ENCODE measurements around the gene NCAPD2.

Gene NCAPD2

DNA sequence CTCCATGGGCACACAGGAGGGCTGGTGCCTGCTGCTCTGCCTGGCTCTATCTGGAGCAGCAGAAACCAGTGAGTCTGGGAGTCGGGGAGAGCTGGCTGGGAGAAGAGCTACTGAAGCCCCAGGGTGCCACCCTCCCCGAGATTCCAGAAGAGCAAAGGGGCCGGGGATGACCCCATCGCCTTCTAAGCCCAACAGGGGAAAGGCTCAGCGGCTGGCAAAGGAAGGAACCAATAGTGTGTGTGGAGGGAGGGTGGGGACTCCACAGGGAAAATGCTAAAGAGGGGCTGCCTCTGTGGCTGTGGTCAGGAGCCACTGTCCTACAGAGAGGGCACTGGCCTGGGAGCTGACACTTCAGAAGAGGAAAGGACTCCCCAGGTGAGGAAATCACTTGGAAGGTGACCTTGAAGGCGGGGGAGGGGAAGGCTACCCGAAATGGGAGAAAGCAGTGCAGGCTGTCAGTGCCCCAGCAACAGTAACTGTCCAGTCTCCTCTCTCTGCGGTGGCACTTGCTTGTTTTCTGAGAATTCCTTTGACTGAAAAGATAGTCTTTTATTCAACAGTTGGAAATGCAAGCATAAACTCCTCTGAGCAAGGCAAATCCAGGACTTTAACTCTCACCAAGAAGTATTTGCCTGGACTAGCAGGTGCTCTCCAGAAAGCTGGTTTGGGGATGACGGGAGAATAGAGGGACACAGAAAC, 41.5 kb upstream of the NCAPD2 start:
- peak overlapping the region; percentile 98 for H3K27ac ChIP-seq
- no peak for TF ChIP-seq ZFX (IDR thresholded peaks at IDR 0.05; ENCODE audit: borderline replicate concordance)
- TF ChIP-seq, protein P1, sequence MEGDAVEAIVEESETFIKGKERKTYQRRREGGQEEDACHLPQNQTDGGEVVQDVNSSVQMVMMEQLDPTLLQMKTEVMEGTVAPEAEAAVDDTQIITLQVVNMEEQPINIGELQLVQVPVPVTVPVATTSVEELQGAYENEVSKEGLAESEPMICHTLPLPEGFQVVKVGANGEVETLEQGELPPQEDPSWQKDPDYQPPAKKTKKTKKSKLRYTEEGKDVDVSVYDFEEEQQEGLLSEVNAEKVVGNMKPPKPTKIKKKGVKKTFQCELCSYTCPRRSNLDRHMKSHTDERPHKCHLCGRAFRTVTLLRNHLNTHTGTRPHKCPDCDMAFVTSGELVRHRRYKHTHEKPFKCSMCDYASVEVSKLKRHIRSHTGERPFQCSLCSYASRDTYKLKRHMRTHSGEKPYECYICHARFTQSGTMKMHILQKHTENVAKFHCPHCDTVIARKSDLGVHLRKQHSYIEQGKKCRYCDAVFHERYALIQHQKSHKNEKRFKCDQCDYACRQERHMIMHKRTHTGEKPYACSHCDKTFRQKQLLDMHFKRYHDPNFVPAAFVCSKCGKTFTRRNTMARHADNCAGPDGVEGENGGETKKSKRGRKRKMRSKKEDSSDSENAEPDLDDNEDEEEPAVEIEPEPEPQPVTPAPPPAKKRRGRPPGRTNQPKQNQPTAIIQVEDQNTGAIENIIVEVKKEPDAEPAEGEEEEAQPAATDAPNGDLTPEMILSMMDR (IDR thresholded peaks at IDR 0.05): no peak

- H3K27ac ChIP-seq: peak overlapping the region; percentile 98
- TF ChIP-seq, protein P1 (IDR thresholded peaks at IDR 0.05): no peak
- TF ChIP-seq ZFX (IDR thresholded peaks at IDR 0.05; ENCODE audit: borderline replicate concordance): no peak
Observed at GRCh38 chr12:6452944-6453630, 40.8 kb upstream of the NCAPD2 start.

DNA sequence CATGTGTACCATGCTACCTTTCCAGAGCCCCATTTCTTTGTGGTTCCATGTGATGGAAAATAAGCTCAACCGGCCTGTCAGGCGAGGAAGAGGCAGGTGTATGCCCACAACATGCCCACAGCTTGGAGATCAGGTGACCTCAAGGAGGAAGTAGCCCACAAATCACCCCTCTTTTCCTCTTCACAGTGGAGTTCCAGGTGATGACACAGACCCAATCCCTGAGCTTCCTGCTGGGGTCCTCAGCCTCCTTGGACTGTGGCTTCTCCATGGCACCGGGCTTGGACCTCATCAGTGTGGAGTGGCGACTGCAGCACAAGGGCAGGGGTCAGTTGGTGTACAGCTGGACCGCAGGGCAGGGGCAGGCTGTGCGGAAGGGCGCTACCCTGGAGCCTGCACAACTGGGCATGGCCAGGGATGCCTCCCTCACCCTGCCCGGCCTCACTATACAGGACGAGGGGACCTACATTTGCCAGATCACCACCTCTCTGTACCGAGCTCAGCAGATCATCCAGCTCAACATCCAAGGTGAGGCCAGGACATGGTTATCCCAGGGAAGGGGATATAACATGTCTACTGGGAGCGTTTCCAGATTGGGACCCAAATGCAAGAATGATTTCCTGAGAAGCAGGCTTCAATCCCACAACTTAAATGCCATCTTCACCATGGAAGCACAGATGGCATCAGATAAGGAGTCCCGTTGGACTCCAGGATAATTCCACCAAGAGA, 36.5 kb upstream of the NCAPD2 start:
- H3K27ac ChIP-seq: no peak overlapping the region
- no peak for TF ChIP-seq ZFX (IDR thresholded peaks at IDR 0.05; ENCODE audit: borderline replicate concordance)
- TF ChIP-seq, protein P1 (IDR thresholded peaks at IDR 0.05): no peak

DNA sequence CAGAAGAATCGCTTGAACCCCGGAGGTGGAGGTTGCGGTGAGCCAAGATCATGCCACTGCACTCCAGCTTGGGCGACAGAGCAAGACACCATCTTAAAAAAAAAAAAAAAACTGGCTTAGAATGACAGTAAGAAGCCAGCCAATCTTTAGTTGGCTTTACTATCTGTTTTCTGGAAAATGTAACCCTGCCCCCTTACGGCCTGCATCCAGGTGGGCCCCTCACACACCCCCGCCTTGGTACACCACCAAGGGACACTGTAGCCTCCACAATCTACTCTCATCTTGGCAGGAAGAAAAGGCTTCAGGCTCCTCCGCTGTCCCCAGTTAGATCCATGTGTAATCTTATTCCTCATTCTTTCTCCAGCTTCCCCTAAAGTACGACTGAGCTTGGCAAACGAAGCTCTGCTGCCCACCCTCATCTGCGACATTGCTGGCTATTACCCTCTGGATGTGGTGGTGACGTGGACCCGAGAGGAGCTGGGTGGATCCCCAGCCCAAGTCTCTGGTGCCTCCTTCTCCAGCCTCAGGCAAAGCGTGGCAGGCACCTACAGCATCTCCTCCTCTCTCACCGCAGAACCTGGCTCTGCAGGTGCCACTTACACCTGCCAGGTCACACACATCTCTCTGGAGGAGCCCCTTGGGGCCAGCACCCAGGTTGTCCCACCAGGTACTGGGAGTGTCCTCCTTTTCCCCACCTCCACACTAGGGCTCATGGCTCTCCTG, 35.5 kb upstream of the NCAPD2 start:
- no peak overlapping the region for H3K27ac ChIP-seq
- TF ChIP-seq, protein P1 (IDR thresholded peaks at IDR 0.05): no peak
- no peak for TF ChIP-seq ZFX (IDR thresholded peaks at IDR 0.05; ENCODE audit: borderline replicate concordance)

DNA sequence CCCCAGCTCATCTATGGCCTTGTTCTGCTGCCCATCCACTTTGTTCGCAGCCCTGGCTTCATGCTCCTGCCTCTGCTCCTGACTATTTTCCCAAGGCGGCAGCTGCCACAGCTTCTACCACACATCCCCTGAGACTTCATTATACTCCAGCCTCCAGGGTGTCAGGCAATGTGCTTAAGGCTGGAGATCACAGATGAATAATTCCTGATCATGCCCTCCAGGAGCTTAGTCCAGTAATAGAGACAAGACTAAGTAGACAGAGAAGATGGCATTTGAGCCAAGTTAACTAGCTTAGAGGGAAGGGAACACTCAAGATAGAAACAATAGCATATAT, 34.9 kb upstream of the NCAPD2 start:
- no peak for TF ChIP-seq ZFX (IDR thresholded peaks at IDR 0.05; ENCODE audit: borderline replicate concordance)
- TF ChIP-seq, protein P1 (IDR thresholded peaks at IDR 0.05): no peak
- H3K27ac ChIP-seq: no peak overlapping the region

DNA sequence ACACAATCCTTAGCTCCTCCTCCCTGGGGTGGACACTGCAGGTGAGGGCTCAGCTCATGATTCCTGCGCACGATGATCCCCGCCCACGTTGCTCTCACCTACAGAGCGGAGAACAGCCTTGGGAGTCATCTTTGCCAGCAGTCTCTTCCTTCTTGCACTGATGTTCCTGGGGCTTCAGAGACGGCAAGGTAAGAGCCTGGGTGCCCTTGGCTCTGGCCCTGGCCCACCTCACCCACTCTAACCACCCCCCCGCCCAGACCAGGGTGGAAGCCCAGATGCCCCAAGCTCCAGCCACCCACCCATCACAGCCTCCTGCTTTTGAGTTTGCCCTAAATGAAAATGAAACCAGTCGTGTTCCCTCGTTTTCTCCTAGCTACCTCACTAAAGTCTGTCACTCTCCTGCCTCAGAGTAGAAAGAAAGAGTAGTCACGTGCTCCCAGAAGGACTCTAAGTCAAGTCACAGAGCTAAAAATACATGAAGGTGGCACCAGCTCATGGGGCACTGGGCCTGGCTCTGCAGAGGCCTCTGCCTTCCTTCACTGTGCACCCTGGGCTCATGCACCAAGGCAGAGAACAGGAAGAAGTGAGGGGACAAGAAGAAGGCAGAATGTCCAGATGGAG, 33.0 kb upstream of the NCAPD2 start:
- H3K27ac ChIP-seq: no peak overlapping the region
- TF ChIP-seq, protein P1 (IDR thresholded peaks at IDR 0.05): no peak
- TF ChIP-seq ZFX (IDR thresholded peaks at IDR 0.05; ENCODE audit: borderline replicate concordance): no peak
